Neutrophil (primary cell): Measurements from ENCODE around the gene CACNG1.

Source experiments
- H3K27ac ChIP-seq: fragments of 200-600 bp; sonication (generic); 2 replicates; pipeline ENCODE4 v1.5.1; 2016; ENCODE audit warnings: mild to moderate bottlenecking, moderate library complexity
- H3K27me3 ChIP-seq: fragments of 200-600 bp; sonication (generic); 2 replicates; pipeline ENCODE4 v1.6.0; 2016; ENCODE audit warnings: mild to moderate bottlenecking
- H3K36me3 ChIP-seq: fragments of 200-600 bp; sonication (generic); 2 replicates; pipeline ENCODE4 v1.5.1; 2017
- H3K4me1 ChIP-seq, 2 experiments: fragments of 200-600 bp in 1 of 2; sonication (generic) in 1 of 2; 1 replicate in 1 of 2; 2 replicates in 1 of 2; pipeline versions ENCODE4 v1.5.1 to v1.6.1; 2013 to 2016; ENCODE audit warnings: low read depth in 1 of 2, low read length in 1 of 2, mild to moderate bottlenecking in 1 of 2, moderate library complexity in 1 of 2; ENCODE audit not compliant: control insufficient read depth in 1 of 2, insufficient read depth in 1 of 2
- H3K4me3 ChIP-seq, 2 experiments: fragments of 200-600 bp in 1 of 2; sonication (generic) in 1 of 2; 1 replicate in 1 of 2; 2 replicates in 1 of 2; pipeline ENCODE4 v1.5.1; 2013 to 2016; ENCODE audit warnings: low read depth in 1 of 2, low read length in 1 of 2, mild to moderate bottlenecking in 1 of 2, moderate library complexity in 1 of 2
- H3K9me3 ChIP-seq: fragments of 200-600 bp; sonication (generic); 2 replicates; pipeline ENCODE4 v1.5.1; 2016
- CTCF ChIP-seq: fragments of 200-600 bp; sonication (generic); IDR thresholded peaks from 2 replicates; pipeline ENCODE4 v1.5.1; 2016; ENCODE audit warnings: antibody characterized with exemption

CACNG1 gene

GRCh38 chr17:67047382-67047781 is 3.0 kb downstream of the CACNG1 start:
- H3K36me3 ChIP-seq = no peaks in the 10 kb centered on the region
- no peak for TF ChIP-seq CTCF
- no peak overlapping the region for H3K4me3 ChIP-seq
- H3K27me3 ChIP-seq = no peaks in the 10 kb centered on the region
- no peaks in the 10 kb centered on the region for H3K9me3 ChIP-seq
- no peak overlapping the region for H3K27ac ChIP-seq
- H3K4me1 ChIP-seq = no peaks in the 10 kb centered on the region

GRCh38 chr17:67049025-67049739 is 4.8 kb downstream of the CACNG1 start:
- Histone ChIP-seq H3K4me3 (no peak overlapping the region), H3K27me3 (no peaks in the 10 kb centered on the region), H3K9me3 (no peaks in the 10 kb centered on the region), H3K36me3 (no peaks in the 10 kb centered on the region), H3K4me1 (no peaks in the 10 kb centered on the region), H3K27ac (no peak overlapping the region)
- TF ChIP-seq CTCF = no peak

- Histone ChIP-seq H3K4me3 (no peak overlapping the region), H3K4me1 (no peaks in the 10 kb centered on the region), H3K27me3 (no peaks in the 10 kb centered on the region), H3K9me3 (no peaks in the 10 kb centered on the region), H3K27ac (no peak overlapping the region), H3K36me3 (no peaks in the 10 kb centered on the region)
- no peak for TF ChIP-seq CTCF
Observed at GRCh38 chr17:67050066-67050465, 5.7 kb downstream of the CACNG1 start.

- no peaks in the 10 kb centered on the region for H3K9me3 ChIP-seq
- TF ChIP-seq CTCF = no peak
- H3K27me3 ChIP-seq = no peaks in the 10 kb centered on the region
- no peaks in the 10 kb centered on the region for H3K36me3 ChIP-seq
- H3K4me3 ChIP-seq = no peak overlapping the region
- no peaks in the 10 kb centered on the region for H3K4me1 ChIP-seq
- no peak overlapping the region for H3K27ac ChIP-seq
Observed at GRCh38 chr17:67050471-67051154, 6.3 kb downstream of the CACNG1 start.

GRCh38 chr17:67051155-67051538 is 6.8 kb downstream of the CACNG1 start:
- Histone ChIP-seq H3K27me3 (no peaks in the 10 kb centered on the region), H3K36me3 (no peaks in the 10 kb centered on the region), H3K9me3 (no peaks in the 10 kb centered on the region), H3K4me1 (no peaks in the 10 kb centered on the region), H3K27ac (no peak overlapping the region), H3K4me3 (no peak overlapping the region)
- TF ChIP-seq CTCF = no peak
